IPS-NIHi11 (cell line): ENCODE results near the gene FHDC1.
"Not testable (repeated sequence)": the region's sequence is repeated elsewhere in the genome, so short reads cannot be mapped to it uniquely, and the experiment has no call there.

Source experiments
- DNase-seq: peaks from one replicate; pipeline ENCODE4 v3.0.0; 2012; ENCODE audit warnings: mixed read lengths, low spot score

FHDC1 gene, protein sequence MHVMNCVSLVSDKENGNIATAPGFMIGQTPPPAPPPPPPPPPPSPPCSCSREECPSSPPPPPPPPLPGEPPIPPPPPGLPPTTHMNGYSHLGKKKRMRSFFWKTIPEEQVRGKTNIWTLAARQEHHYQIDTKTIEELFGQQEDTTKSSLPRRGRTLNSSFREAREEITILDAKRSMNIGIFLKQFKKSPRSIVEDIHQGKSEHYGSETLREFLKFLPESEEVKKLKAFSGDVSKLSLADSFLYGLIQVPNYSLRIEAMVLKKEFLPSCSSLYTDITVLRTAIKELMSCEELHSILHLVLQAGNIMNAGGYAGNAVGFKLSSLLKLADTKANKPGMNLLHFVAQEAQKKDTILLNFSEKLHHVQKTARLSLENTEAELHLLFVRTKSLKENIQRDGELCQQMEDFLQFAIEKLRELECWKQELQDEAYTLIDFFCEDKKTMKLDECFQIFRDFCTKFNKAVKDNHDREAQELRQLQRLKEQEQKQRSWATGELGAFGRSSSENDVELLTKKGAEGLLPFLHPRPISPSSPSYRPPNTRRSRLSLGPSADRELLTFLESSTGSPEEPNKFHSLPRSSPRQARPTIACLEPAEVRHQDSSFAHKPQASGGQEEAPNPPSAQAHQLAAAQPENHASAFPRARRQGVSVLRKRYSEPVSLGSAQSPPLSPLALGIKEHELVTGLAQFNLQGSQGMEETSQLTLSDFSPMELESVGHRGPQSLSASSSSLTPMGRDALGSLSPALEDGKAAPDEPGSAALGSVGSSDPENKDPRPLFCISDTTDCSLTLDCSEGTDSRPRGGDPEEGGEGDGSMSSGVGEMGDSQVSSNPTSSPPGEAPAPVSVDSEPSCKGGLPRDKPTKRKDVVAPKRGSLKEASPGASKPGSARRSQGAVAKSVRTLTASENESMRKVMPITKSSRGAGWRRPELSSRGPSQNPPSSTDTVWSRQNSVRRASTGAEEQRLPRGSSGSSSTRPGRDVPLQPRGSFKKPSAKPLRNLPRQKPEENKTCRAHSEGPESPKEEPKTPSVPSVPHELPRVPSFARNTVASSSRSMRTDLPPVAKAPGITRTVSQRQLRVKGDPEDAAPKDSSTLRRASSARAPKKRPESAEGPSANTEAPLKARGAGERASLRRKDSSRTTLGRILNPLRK

DNA sequence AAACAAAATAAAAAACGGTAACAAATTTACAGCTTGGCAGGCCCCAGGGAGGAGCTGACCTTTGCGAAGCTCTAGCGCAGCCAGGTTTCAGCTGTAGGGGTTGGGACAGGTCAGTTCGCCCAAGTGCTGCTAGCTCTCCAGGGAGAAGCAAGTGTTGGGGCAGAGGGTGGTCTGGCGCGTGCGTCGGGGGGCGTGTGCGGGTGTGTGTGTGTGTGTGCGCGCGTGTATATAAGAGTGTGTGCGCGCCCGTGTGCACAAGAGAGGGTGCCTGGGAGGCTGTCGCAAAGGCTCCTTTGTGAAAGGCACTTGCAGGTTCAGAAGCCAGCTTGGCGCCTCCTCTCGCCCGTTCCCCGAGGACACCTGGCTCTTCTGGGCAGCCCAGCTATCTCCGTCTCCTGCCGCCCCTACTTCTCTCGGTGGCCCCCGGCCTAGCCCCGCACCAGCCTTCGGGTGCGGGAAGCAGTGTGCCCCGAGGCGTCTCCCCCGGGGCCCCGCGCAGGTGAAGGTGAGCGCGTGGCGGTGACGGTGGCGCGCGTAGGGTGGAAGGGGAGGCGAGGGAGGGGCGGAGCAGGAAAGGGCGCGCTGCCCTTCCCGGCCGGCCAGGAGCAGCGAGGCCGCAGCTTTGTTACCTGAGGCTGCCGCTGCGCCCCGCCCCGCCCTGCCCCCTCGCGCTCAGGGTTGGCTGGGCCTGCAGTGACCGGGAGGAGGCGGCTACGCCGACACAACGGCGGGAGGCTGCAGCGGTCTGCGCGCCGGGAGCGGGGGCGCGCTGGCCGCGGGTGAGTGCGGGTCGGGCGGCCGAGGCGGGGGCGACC is at the start of gene FHDC1:
FHDC1 (plus strand) TSS at position 693 of the 815 bp plus-strand sequence. CDS start 6,735 bp downstream, outside the sequence.
- DNase-seq = peak; percentile 95

DNA sequence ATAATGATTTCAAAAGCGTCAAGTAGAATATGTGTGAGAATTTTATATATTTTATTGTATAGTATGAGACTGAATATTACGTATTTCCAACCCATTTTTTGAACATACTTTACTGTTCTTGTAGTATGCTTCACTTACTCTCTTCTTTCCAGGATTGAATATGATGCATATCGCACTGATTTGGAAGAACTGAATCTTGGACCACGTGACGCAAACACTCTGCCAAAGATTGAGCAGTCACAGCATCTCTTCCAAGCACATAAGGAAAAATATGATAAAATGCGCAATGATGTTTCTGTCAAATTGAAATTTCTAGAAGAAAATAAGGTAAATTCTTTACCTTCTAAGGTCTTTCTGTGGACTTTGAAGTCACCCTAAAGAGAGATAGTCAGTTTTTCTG is 48.1 kb upstream of the FHDC1 start:
- no peak for DNase-seq

DNA sequence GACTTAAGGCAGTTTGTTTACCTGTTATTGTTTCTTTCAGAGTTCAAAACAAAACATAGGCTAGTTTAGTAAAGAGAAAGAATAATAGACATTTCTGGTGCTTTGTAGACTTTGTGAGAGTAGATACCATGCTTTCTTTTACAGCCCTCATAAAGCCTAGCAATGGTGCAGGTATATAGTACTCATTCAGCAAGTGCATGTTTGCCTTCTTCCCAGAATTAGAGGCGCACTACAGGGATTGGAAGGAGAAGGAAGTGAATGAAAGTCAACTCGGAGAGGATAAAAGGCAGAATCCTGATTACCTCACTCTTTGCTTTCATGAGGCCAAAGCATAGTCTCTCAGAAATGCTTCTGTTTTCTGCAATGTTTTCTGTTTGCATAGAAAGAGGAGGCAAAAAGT is 43.1 kb upstream of the FHDC1 start:
- DNase-seq = no peak

DNA sequence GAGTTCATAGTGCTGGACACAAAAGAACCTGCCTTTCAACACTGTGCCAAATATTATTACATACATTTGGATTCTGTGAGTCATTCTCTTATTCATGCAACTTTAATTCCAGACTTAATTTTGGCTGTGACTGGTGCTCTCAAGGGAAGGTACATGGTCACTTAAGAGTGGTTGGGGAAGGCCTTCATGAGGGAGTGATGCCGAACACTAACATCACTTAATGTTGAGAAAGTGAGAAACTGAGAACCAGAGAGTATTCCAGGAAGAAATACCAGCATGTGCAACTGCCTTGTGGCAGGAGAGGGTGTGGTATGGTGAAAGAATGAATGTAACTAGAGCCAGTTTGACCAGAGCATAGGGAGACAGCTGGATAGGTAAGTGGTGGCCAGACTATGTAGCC is 41.5 kb upstream of the FHDC1 start:
- DNase-seq = no peak

DNA sequence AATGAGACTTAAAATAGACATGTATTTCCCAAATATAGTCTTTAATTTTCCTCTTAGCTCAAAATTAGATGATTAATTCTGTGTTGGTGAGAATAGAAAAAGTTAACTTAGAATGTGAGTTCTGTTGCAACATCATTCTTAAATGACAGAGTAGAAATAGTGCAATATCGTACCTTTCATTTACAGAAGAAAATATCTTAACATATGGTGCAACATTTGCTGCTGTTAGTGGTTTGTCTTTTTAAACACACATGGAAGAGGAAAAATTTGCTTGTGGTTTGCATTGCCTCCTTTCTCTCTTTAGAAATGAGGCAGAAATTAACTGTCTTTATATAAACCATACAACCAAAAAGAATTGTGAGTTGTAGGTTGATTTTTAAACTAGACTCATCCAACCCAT is 39.3 kb upstream of the FHDC1 start:
- no peak for DNase-seq

DNA sequence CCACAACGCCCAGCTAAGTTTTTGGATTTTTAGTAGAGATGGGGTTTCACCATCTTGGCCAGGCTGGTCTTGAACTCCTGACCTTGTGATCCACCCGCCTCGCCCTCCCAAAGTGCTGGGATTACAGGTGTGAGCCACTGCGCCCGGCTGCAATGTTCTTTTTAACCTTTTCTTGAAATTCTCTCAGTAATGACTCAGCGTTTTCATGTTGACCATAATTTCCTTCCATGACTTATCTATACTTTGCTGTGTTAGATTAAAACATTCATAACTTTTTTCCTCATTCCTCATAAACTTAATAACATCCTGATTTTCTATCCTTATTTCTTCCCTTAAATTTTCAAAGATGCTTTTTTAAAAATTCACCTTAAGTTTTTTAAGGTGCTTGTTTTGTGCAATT is 38.0 kb upstream of the FHDC1 start:
- not testable (repeated sequence) for DNase-seq

DNA sequence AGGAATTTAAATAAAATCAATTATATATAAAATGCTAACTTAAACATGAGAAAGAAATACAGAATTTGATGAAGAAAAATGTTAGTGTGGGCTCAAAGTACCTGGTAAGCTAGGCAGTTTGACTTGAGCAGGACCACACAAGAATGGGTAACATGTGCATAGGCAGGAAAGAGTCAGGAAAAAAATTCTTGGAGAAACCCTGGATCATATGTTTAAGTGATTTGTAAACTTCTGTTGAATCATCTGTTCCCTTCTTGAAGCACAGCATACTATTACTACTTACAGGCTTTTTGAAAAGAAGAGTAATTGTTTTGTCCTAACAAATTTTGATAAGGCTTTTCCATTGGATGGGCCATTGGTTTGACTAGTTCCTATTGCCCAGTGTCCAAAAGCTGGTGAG is 37.5 kb upstream of the FHDC1 start:
- no peak for DNase-seq

DNA sequence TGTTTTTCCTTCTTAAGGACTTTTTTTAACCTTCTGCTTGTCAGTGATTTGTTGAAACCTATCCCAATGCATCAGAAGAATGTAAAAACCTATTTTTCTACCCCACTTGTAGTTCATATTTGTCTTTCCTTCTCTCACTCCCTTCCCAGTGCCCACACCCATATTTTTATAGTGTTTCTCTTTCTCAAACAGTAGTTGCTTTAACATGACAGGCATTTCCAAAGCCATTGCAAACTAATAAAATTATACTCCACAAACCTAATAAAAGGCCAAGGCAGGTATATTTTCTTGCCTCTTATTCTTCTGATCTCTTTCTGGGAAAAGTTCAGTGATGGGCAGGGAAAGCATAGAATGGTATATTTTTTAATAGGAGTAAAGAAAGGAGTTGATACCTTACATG is 35.7 kb upstream of the FHDC1 start:
- no peak for DNase-seq

DNA sequence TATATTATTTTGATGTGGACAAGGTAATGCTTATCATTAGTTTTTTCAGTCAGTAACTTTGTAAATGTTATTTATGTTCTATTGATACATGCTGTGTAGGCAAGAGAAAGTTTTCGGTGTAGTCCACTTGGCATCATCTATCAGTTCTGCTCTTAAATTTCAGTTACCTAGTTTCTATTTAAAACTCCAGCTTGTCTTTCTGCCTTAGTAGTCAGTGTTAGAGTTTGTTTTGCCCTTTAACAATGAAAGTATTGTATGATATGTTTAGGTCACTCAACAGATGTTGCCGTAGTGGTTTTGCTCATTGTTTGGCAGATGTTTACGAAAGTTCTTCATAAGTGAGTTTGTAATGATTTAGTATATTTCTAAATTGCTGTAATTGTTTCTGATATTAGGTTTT is 34.9 kb upstream of the FHDC1 start:
- DNase-seq = no peak

DNA sequence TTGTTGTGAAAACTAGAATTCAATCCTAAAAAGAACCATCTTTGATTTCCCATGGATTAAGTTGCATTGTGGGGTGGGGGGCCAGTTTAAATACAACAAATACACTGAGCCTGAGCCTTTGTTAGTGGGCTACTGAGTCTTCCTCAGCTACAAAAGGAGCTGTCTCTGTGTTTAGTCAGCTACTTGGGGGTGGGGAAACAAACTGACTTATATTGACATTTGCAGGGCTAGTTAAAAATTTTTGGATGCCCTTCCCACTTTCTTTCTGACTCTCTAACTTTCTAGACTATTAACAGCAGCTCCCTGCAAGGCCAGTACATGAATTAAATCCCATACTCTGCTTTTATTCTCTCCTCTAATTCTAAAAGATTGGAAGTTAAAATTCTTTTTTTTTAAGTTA is 32.5 kb upstream of the FHDC1 start:
- DNase-seq = no peak

DNA sequence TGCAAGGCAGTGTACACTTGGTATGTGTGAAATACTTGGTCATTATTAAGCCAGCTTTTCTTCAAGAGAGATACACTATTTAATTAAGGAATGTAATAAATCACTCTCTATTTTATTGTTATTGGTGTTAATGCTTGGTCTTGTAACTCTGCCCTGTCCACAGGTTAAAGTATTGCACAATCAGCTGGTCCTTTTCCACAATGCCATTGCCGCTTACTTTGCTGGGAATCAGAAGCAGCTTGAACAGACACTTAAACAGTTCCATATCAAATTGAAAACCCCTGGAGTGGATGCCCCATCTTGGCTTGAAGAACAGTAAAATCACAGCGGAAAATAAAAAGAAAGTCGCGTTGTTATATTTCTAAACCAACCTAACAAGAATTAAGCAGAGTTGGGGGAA is 26.2 kb upstream of the FHDC1 start:
- DNase-seq = no peak

DNA sequence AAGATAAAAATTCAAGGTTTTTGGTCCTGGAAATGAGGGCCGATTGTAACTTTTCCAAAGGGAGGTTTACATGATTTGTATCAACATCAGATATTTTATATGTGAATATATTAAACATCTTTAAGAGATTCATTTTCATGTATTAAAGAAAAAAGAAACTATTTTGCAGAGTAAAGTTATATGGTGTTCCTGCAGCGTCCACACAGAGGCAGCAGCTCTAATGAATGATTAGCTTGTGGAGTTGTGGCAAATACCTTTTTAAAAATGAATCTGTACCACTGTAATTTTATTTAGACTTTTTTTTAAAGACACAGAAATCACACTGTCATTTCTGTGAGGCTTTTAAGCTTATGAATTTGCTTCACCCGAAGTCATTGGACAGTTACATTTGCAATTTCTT is 25.6 kb upstream of the FHDC1 start:
- no peak for DNase-seq

DNA sequence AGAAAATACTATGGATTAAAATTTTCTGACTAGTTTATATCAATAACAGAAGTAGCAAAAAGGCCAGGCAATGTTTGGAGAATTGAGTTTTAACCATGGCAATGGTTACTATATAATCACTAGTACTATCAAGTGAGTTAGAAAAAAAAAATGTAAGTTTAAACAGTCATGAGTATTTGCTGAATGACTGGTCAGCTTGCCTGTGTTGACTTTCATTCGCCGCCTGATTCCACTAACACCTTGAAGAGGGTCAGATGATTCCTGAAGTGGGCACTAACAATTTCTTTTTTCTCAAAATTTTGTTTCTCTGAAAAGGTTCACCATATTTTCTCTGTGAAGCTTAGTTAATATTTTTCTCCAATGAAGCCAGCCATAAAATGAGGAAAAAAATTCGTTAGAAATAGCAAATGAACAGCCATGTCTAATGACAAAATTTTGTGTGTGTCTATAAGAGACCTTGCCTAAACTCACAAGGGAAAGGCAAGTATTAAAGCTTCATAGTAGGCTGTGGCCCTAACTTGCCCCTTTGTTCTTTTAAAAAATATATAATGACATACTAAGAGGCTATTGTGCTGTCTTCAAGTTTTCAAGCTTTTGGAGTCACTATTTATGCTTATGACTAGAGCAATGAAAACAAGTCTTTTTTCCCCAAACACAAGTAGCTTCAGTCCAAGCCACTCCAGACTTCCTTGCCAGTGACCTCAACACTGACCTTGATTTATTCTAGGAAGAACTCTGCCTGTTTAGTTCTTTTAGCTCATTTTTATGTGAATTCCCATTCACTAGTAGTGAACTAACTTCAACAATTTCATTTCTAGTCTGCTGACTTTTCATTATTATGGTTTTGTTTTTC is 18.4 kb upstream of the FHDC1 start:
- no peak for DNase-seq

DNA sequence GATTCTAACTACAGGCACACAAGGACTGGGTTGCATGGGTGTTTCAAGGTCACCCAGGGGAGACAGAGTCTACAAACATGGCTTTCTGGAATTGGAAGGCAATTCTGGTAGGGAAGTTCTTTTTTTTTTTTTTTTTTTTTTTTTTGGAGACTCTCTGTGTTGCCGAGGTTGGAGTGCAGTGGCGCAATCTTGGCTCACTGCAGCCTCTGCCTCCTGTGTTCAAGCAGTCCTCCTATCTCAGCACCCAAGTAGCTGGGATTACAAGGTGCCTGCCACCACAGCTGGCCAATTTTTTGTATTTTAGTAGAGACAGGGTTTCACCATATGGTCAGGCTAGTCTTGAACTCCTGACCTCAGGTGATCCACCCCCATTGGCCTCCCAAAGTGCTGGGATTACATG is 16.3 kb upstream of the FHDC1 start:
- DNase-seq = no peak

DNA sequence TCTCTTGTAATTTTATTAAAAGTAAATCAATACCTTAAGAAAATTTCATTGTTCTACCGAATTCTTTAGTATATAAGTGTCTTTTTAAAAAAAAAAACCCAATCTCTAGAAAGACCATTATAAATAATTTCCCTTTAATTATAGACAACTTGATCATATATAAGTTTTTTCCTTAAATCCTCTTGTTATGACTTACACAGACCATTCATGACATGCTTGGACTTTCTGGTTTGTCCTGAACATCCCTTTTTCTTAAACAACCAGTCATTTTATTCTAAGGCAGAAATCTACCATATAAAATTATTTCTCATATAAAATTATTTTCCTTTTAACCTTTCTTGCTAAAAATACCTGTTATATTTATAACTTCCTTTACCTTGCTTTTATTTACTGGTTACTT is 15.4 kb upstream of the FHDC1 start:
- DNase-seq = no peak

DNA sequence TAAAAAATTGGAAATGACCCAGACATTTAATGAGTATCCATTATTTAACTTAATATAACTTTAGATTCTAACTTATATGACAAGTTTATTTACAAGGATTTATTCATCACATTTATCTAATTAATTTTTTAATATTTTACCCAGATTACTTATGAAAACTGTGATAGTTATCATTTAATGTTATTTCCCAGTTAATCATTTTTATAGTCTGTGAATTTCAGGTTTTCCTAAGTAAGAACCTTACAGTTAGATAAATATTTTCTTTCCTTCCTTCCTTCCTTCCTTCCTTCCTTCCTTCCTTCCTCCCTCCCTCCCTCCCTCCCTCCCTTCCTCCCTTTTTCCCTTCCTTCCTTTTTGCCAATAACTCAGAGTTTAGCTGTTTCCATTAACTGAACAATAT is 14.8 kb upstream of the FHDC1 start:
- no peak for DNase-seq

DNA sequence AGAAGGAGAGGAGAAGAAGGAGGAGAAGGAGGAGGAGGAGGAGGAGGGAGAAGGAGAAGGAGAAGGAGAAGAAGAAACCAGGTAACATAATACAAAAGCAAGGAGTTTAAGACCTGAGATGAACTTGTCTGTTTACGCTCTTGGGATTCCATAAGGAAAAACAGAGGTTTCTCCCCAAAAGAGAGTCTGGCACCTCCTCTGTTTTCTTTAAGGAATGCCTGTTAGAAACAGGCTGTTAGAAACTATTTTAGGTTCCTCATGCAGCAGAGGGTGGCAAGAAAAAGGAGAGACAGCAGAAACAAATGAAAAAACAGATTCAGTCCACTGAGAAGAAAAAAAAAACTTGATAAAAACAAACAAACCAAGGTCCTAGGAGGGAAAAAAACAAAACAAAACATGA is 10.3 kb upstream of the FHDC1 start:
- DNase-seq = no peak

DNA sequence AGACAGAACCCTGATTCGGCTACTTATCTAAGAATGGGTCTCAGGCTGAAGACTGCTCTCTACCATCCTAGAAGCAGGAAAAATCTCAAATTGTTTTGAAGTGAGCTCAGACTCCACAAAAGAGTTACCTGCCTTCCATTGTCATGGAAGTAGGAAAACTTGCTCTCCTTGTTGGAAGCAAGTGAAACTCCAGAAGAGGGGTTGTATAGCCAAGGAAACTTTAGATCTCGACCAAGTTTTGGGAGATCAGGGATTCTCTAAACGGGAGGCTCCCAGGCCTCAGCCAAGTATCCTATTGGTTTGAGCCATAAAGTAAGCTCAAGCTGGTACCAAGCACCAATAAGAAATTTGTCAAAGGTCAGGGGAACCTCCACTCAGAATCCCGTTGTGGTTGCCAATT is 9.2 kb upstream of the FHDC1 start:
- no peak for DNase-seq

DNA sequence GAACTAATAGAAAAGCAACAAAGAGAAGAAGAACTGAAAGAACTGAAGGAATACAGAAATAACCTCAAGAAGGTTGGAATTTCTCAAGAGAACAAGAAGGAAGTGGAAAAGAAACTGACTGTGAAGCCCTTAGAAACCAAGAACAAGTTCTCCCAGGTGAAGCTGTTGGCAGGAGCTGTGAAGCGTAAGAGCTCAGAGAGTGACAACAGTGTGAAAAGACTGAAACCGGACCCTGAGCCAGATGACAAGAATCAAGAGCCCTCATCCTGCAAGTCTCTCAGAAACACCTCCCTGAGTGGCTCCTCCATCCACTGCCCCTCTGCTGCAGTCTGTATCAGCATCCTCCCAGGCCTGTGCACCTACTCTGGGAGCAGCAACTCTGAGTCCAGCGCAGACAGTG is 8.4 kb upstream of the FHDC1 start:
- no peak for DNase-seq

DNA sequence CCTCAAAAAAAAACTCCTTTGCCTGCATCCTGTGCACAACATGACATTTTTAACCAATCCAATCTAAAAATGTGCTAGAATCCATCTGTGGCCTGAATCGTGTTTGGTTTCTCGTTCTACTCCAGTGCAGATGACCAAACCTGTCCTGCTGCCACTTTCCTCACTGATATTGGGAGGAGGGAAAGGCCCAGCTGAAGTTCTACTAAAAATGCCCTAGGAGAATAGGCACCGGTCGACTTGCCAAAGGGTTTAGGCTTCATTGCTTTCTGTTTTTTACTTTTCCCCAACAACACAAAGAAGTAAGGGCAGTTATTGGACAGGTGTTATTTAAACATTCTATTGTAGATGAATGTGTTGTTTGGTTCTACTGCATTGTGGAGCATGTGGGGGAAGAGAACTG is 7.8 kb upstream of the FHDC1 start:
- DNase-seq = no peak

DNA sequence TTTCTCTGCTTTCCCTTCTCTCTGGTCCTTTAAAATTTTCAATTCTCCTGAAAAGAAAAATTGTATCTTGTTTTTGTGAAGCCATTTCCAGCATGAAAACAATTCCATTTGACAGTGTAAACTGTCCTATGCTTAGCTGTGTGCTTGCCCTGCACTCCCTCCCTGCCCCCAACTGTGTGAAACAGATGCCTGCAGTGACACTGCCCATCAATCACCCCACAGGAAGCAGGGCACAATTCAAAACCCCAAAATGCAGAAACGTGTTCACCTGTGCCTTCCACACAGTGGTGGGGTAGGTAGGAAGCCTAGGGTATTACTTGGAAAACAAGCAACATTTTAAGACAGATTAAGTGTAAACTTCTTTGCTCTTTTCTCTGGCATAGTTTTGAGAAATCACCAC is 6.2 kb upstream of the FHDC1 start:
- DNase-seq = peak; percentile 23
